Kidney (tissue), 14 donors: Measurements from ENCODE around the gene STAC2. TPM values are rescaled to one million over a fixed set of nuclear protein-coding genes. Genes with fewer than 3 reads are reported as not detected.

Source experiments
- DNase-seq, 5 donors: peaks; one replicate each; pipeline ENCODE4 v3.0.0-alpha.2; 2013 to 2020
- FAIRE-seq: peaks from 2 replicates; lab custom pipeline; 2012; peaks lifted over from hg19 to GRCh38; lab: Jason Lieb, UNC
- H3K27ac ChIP-seq, 2 donors: one replicate each; pipeline ENCODE4 v1.7.0; 2013; ENCODE audit warnings: low read depth in 2 of 2, low read length in 2 of 2, inconsistent platforms in 1 of 2
- H3K27me3 ChIP-seq: one replicate; pipeline ENCODE4 v1.7.1; 2013; ENCODE audit warnings: low read length, inconsistent platforms; ENCODE audit not compliant: control insufficient read depth, insufficient read depth
- H3K36me3 ChIP-seq, 3 donors: one replicate each; pipeline versions ENCODE4 v1.7.0 to v1.7.1; 2013; ENCODE audit warnings: low read length in 3 of 3, control low read depth in 1 of 3, inconsistent platforms in 1 of 3; ENCODE audit not compliant: insufficient read depth in 3 of 3, control insufficient read depth in 2 of 3
- H3K4me1 ChIP-seq, 3 donors: one replicate each; pipeline versions ENCODE4 v1.7.0 to v1.7.1; 2013; ENCODE audit warnings: low read length in 3 of 3, inconsistent platforms in 1 of 3, low read depth in 1 of 3; ENCODE audit not compliant: control insufficient read depth in 2 of 3, insufficient read depth in 2 of 3
- H3K4me3 ChIP-seq, 3 donors: one replicate each; pipeline versions ENCODE4 v1.7.0 to v1.8.1; 2013; ENCODE audit warnings: low read length in 3 of 3, control low read depth in 1 of 3, inconsistent platforms in 1 of 3
- H3K9ac ChIP-seq, 3 donors: one replicate each; pipeline versions ENCODE4 v1.7.0 to v1.7.1; 2013; ENCODE audit warnings: low read length in 3 of 3, control low read depth in 1 of 3, inconsistent platforms in 1 of 3
- H3K9me3 ChIP-seq, 3 donors: one replicate each; pipeline versions ENCODE4 v1.7.0 to v1.7.1; 2013; ENCODE audit warnings: low read length in 3 of 3, control low read depth in 1 of 3, inconsistent platforms in 1 of 3; ENCODE audit not compliant: control insufficient read depth in 2 of 3, insufficient read depth in 1 of 3
- intact Hi-C: fragments of 100-400 bp; cut with DNase I; formaldehyde crosslinking; loops from one replicate; pipeline ENCODE4 v1.11.1; 2022
- polyA plus RNA-seq: library from polyadenylated mRNA; stranded (reverse); fragments of 350-450 nt; fragmentation: Illumina TruSeq; extraction: RNeasy Lipid Tissue Mini Kit (QIAGEN cat#74804); gene quantifications from one replicate; pipeline ENCODE4 v1.2.3, GENCODE V29; 2014; ENCODE audit warnings: low read depth, low replicate concordance; ENCODE audit not compliant: insufficient read depth
- total RNA-seq: library from RNA; stranded (reverse); fragmentation: NEBNext Ultra II Directional; extraction: Animal tissue kit (Norgen Biotek cat#: 25700); gene quantifications from one replicate; pipeline ENCODE4 v1.2.1, GENCODE V29; 2021
- TF ChIP-seq, protein P1 (sequence below): IDR thresholded peaks from 3 replicates; pipeline ENCODE4 v1.5.1; 2012; ENCODE audit warnings: mild to moderate bottlenecking, moderate library complexity, borderline replicate concordance; ENCODE audit not compliant: insufficient read depth; ENCODE audit errors: extremely low read depth
- donor health status: control.
- donor health status: control.
- donor health status: control.
- donor health status: control.
- donor health status: control.
- donor health status: DM: yes; HTN: yes; CAD: no.
- donor health status: Normal renal cell carcinoma (clear cell type).

Gene STAC2
- total and polyA plus RNA-seq, 2 donors from 2014 or later: 15.3 to 18.9 TPM

- DNase-seq (no peak), FAIRE-seq (no peak)
- intact Hi-C loops: no loop called here
- Histone ChIP-seq H3K36me3 (peaks cover 7 to 39% (median 24%) of the 10 kb centered on the region in 3 donors), H3K9me3 (no peaks in the 10 kb centered on the region), H3K4me3 (no peak overlapping the region), H3K4me1 (no peaks in the 10 kb centered on the region), H3K27me3 (no peaks in the 10 kb centered on the region), H3K9ac (no peak overlapping the region), H3K27ac (no peak overlapping the region)
- TF ChIP-seq, protein P1, sequence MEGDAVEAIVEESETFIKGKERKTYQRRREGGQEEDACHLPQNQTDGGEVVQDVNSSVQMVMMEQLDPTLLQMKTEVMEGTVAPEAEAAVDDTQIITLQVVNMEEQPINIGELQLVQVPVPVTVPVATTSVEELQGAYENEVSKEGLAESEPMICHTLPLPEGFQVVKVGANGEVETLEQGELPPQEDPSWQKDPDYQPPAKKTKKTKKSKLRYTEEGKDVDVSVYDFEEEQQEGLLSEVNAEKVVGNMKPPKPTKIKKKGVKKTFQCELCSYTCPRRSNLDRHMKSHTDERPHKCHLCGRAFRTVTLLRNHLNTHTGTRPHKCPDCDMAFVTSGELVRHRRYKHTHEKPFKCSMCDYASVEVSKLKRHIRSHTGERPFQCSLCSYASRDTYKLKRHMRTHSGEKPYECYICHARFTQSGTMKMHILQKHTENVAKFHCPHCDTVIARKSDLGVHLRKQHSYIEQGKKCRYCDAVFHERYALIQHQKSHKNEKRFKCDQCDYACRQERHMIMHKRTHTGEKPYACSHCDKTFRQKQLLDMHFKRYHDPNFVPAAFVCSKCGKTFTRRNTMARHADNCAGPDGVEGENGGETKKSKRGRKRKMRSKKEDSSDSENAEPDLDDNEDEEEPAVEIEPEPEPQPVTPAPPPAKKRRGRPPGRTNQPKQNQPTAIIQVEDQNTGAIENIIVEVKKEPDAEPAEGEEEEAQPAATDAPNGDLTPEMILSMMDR: no peak
These were observed 38.4 kb upstream of the STAC2 start for GRCh38 chr17:39264119-39264518.

GRCh38 chr17:39261286-39261685 is 35.5 kb upstream of the STAC2 start:
- H3K27me3 ChIP-seq: no peaks in the 10 kb centered on the region
- intact Hi-C loops: no loop called here
- H3K9ac ChIP-seq: no peak overlapping the region
- H3K27ac ChIP-seq: no peak overlapping the region
- TF ChIP-seq, protein P1: peak; percentile 8
- H3K9me3 ChIP-seq: no peaks in the 10 kb centered on the region
- peaks cover 7 to 51% (median 29%) of the 10 kb centered on the region in 3 donors for H3K36me3 ChIP-seq
- no peak for FAIRE-seq
- H3K4me3 ChIP-seq: no peak overlapping the region
- no peaks in the 10 kb centered on the region for H3K4me1 ChIP-seq
- no peak for DNase-seq

- Histone ChIP-seq H3K9me3 (no peaks in the 10 kb centered on the region), H3K9ac (no peak overlapping the region), H3K36me3 (peaks cover 2 to 13% (median 5%) of the 10 kb centered on the region in 3 donors), H3K4me3 (no peak overlapping the region), H3K4me1 (no peaks in the 10 kb centered on the region), H3K27ac (no peak overlapping the region), H3K27me3 (no peaks in the 10 kb centered on the region)
- intact Hi-C loops: no loop called here
- FAIRE-seq (no peak), DNase-seq (no peak)
- TF ChIP-seq, protein P1: no peak
These were observed 27.2 kb upstream of the STAC2 start for GRCh38 chr17:39252788-39253460.
